Neuronal stem cell (in vitro differentiated cells): ENCODE results near the gene CCDC85C.

Experiments used
- DNase-seq: peaks from one replicate; pipeline ENCODE4 v3.0.0-alpha.2; 2013; ENCODE audit warnings: low spot score
- H2AFZ ChIP-seq: one replicate; pipeline ENCODE4 v1.6.1; 2013; ENCODE audit warnings: mild to moderate bottlenecking, low read length, inconsistent platforms
- H2AK5ac ChIP-seq: 2 replicates; pipeline ENCODE4 v1.6.1; 2013; ENCODE audit warnings: low read depth, mild to moderate bottlenecking, inconsistent platforms, low read length, moderate library complexity, mixed read lengths
- H2BK120ac ChIP-seq: 2 replicates; pipeline ENCODE4 v1.6.1; 2013; ENCODE audit warnings: low read depth, mild to moderate bottlenecking, inconsistent platforms, low read length, moderate library complexity, mixed read lengths
- H2BK12ac ChIP-seq: one replicate; pipeline ENCODE4 v1.6.1; 2013; ENCODE audit warnings: low read length, inconsistent platforms
- H2BK15ac ChIP-seq: 2 replicates; pipeline ENCODE4 v1.6.1; 2013; ENCODE audit warnings: mild to moderate bottlenecking, low read length, inconsistent platforms, mixed read lengths
- H2BK5ac ChIP-seq: one replicate; pipeline ENCODE4 v1.6.1; 2013; ENCODE audit warnings: inconsistent platforms, mild to moderate bottlenecking, low read length, moderate library complexity
- H3K14ac ChIP-seq: one replicate; pipeline ENCODE4 v1.6.1; 2013; ENCODE audit warnings: low read length, inconsistent platforms
- H3K18ac ChIP-seq: 2 replicates; pipeline ENCODE4 v1.6.1; 2013; ENCODE audit warnings: low read length, inconsistent platforms
- H3K23ac ChIP-seq: 2 replicates; pipeline ENCODE4 v1.6.1; 2013; ENCODE audit warnings: low read depth, mild to moderate bottlenecking, mixed read lengths, low read length, inconsistent platforms; ENCODE audit not compliant: poor library complexity
- H3K27ac ChIP-seq: replicated peaks from 3 replicates; pipeline ENCODE4 v1.5.1; 2013; ENCODE audit warnings: low read length, inconsistent platforms
- H3K27me3 ChIP-seq, 3 experiments: 2 replicates each; pipeline ENCODE4 v1.6.1; 2013; ENCODE audit warnings: low read length in 3 of 3, mild to moderate bottlenecking in 2 of 3, inconsistent platforms in 1 of 3, low read depth in 1 of 3, mixed read lengths in 1 of 3, moderate library complexity in 1 of 3; ENCODE audit not compliant: control insufficient read depth in 3 of 3, insufficient read depth in 3 of 3
- H3K36me3 ChIP-seq, 2 donors: replicated peaks in 1 of 2; 2 replicates each; pipeline ENCODE4 v1.6.1; 2013; ENCODE audit warnings: low read length in 2 of 2; ENCODE audit not compliant: control insufficient read depth in 2 of 2, insufficient read depth in 2 of 2
- H3K4ac ChIP-seq: 2 replicates; pipeline ENCODE4 v1.6.1; 2013; ENCODE audit warnings: inconsistent platforms, mild to moderate bottlenecking, low read length, moderate library complexity
- H3K4me1 ChIP-seq, 2 donors: 1 replicate in 1 of 2; 2 replicates in 1 of 2; pipeline ENCODE4 v1.6.1; 2013; ENCODE audit warnings: low read length in 2 of 2, low read depth in 1 of 2; ENCODE audit not compliant: control insufficient read depth in 2 of 2, insufficient read depth in 1 of 2
- H3K4me2 ChIP-seq: one replicate; pipeline ENCODE4 v1.6.1; 2013; ENCODE audit warnings: mild to moderate bottlenecking, low read length, inconsistent platforms; ENCODE audit not compliant: insufficient read depth, poor library complexity, severe bottlenecking
- H3K4me3 ChIP-seq, 2 donors: 2 replicates each; pipeline ENCODE4 v1.5.1; 2013; ENCODE audit warnings: low read length in 2 of 2, mild to moderate bottlenecking in 2 of 2, inconsistent platforms in 1 of 2, moderate library complexity in 1 of 2
- H3K79me1 ChIP-seq: one replicate; pipeline ENCODE4 v1.6.1; 2013; ENCODE audit warnings: low read depth, mild to moderate bottlenecking, inconsistent platforms, low read length, moderate library complexity
- H3K9ac ChIP-seq: one replicate; pipeline ENCODE4 v1.6.1; 2013; ENCODE audit warnings: mild to moderate bottlenecking, low read depth, low read length, inconsistent platforms; ENCODE audit not compliant: poor library complexity
- H3K9me3 ChIP-seq, 2 donors: replicated peaks in 1 of 2; 2 replicates each; pipeline versions ENCODE3 to v1.6.1; 2013; ENCODE audit warnings: low read length in 2 of 2, mild to moderate bottlenecking in 2 of 2, inconsistent platforms in 1 of 2, low read depth in 1 of 2, mixed read lengths in 1 of 2, moderate library complexity in 1 of 2; ENCODE audit not compliant: control insufficient read depth in 2 of 2, insufficient read depth in 1 of 2
- H4K8ac ChIP-seq: one replicate; pipeline ENCODE4 v1.6.1; 2013; ENCODE audit warnings: low read depth, mild to moderate bottlenecking, inconsistent platforms, low read length, moderate library complexity
- H4K91ac ChIP-seq: one replicate; pipeline ENCODE4 v1.6.1; 2013; ENCODE audit warnings: low read length, low read depth, mild to moderate bottlenecking, inconsistent platforms; ENCODE audit not compliant: poor library complexity
- whole genome bisulfite sequencing, 2 donors: extraction: QIAGEN DNeasy Blood & Tissue Kit; methylation state at CpG; one replicate each; pipeline ENCODE4 v1.1.7; 2013; ENCODE audit warnings: missing lambda C conversion rate in 2 of 2, mixed read lengths in 1 of 2; ENCODE audit not compliant: insufficient read length in 2 of 2, insufficient replicate concordance in 1 of 2; ENCODE audit errors: extremely low coverage in 2 of 2; 5-methylcytosine and 5-hydroxymethylcytosine counted together

Gene CCDC85C

GRCh38 chr14:99635116-99635515 is 31.1 kb upstream of the CCDC85C start:
- no peak overlapping the region for H3K23ac ChIP-seq
- peak overlapping the region; percentile 43 for H2BK5ac ChIP-seq

DNA sequence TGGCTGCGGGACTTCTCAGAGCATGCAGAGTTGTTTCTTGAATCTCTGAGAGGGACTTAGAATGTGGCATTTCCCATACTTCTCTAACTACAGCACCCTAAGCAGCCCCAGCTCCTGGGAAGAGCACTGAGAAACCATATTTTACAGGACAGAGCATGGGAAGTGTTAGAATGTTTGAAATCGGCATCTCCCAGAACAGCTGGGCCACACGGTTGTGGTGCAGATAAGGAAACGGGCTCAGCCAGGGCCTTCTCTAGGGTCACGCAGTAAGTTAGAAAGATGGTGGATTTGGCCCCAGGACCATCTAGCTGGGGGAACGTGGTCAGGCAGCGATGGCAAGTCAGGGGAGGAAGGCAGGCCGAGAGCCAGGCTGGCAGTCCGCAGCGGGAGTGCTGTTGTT is 30.4 kb upstream of the CCDC85C start:
- H3K9me3 ChIP-seq, result no peaks in the 10 kb centered on the region
- no peak overlapping the region for H4K91ac ChIP-seq
- peak overlapping the region; percentile 85 for H2BK12ac ChIP-seq
- H3K14ac ChIP-seq, result no peak overlapping the region
- H4K8ac ChIP-seq, result no peak overlapping the region
- no peaks in the 10 kb centered on the region for H3K79me1 ChIP-seq
- no peak overlapping the region for H3K9ac ChIP-seq
- DNase-seq, result no peak
- H3K36me3 ChIP-seq, result no peaks in the 10 kb centered on the region
- H3K4me1 ChIP-seq, result peaks cover 1 to 13% of the 10 kb centered on the region in 2 donors
- H3K4me3 ChIP-seq, result no peak overlapping the region
- H3K18ac ChIP-seq, result no peak overlapping the region
- no peak overlapping the region for H3K23ac ChIP-seq
- H3K27me3 ChIP-seq, result no peaks in the 10 kb centered on the region
- no peak overlapping the region for H2BK120ac ChIP-seq
- H3K4me2 ChIP-seq, result no peak overlapping the region
- no peak overlapping the region for H2BK5ac ChIP-seq
- H2BK15ac ChIP-seq, result peak overlapping the region; percentile 79
- no peak overlapping the region for H2AK5ac ChIP-seq
- WGBS, 2 donors, result no CpG with 5 or more reads among the region's 10 CpGs
- H2AFZ ChIP-seq, result peak overlapping the region; percentile 21
- H3K4ac ChIP-seq, result no peak overlapping the region
- no peak overlapping the region for H3K27ac ChIP-seq

More at GRCh38 chr14:99635116-99635515, 31.1 kb upstream of the CCDC85C start:
- Histone ChIP-seq H2BK15ac (peak overlapping the region; percentile 79), H2AFZ (peak overlapping the region; percentile 21), H3K18ac (no peak overlapping the region), H3K4ac (no peak overlapping the region), H4K8ac (no peak overlapping the region), H3K4me3 (no peak overlapping the region), H3K27ac (no peak overlapping the region), H2AK5ac (no peak overlapping the region), H3K27me3 (no peaks in the 10 kb centered on the region), H2BK12ac (no peak overlapping the region), H2BK120ac (no peak overlapping the region), H3K9ac (no peak overlapping the region), H4K91ac (no peak overlapping the region), H3K79me1 (no peaks in the 10 kb centered on the region), H3K4me1 (peaks cover 1 to 13% of the 10 kb centered on the region in 2 donors), H3K4me2 (no peak overlapping the region), H3K14ac (no peak overlapping the region), H3K36me3 (no peaks in the 10 kb centered on the region), H3K9me3 (no peaks in the 10 kb centered on the region)
- DNase-seq, result no peak
- WGBS, 2 donors, result no CpG with 5 or more reads among the region's 8 CpGs

GRCh38 chr14:99633918-99634317 is 29.9 kb upstream of the CCDC85C start:
- Histone ChIP-seq H3K27ac (no peak overlapping the region), H3K79me1 (no peaks in the 10 kb centered on the region), H3K4ac (no peak overlapping the region), H3K4me3 (no peak overlapping the region), H2AK5ac (peak overlapping the region; percentile 44), H2BK15ac (peak overlapping the region; percentile 8), H2BK120ac (no peak overlapping the region), H3K18ac (peak overlapping the region; percentile 46), H4K91ac (no peak overlapping the region), H3K36me3 (no peaks in the 10 kb centered on the region), H3K9ac (peak overlapping the region; percentile 12), H4K8ac (no peak overlapping the region), H2AFZ (peak overlapping the region; percentile 60), H3K9me3 (no peaks in the 10 kb centered on the region), H3K27me3 (no peaks in the 10 kb centered on the region), H2BK12ac (no peak overlapping the region), H3K14ac (no peak overlapping the region), H3K4me2 (no peak overlapping the region), H2BK5ac (peak overlapping the region; percentile 39), H3K23ac (no peak overlapping the region), H3K4me1 (peaks cover 1 to 15% of the 10 kb centered on the region in 2 donors)
- WGBS, 2 donors, result no CpG with 5 or more reads among the region's 10 CpGs
- DNase-seq, result no peak

DNA sequence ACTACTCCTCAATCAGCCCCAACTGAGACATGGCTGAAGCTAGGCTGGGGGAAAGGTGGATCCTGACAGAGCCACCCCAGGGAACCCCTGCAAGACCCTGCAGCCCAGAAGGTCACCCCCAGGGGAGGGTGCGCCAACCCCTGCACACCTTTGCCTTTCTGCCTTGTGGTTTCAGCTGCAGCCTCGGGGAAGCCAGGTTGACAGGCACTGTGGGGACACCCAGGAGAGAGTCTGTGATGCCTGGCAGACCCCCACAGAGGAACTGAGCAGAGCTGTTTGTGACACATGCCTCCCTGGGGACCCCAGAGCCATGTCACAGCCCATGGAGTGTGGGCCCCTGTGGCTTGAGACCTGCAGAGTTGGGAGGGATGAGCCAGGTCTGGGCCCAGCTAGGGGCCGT is 29.1 kb upstream of the CCDC85C start:
- Histone ChIP-seq H3K4ac (peak overlapping the region; percentile 38), H2AK5ac (peak overlapping the region; percentile 44), H3K79me1 (no peaks in the 10 kb centered on the region), H3K4me2 (no peak overlapping the region), H3K4me1 (peaks cover 3 to 17% of the 10 kb centered on the region in 2 donors), H2AFZ (peak overlapping the region; percentile 60), H3K4me3 (no peak overlapping the region), H4K91ac (no peak overlapping the region), H3K23ac (peak overlapping the region; percentile 40), H3K9ac (no peak overlapping the region), H3K27me3 (no peaks in the 10 kb centered on the region), H3K36me3 (no peaks in the 10 kb centered on the region), H2BK15ac (peak overlapping the region; percentile 54), H3K18ac (peak overlapping the region; percentile 20), H3K27ac (no peak overlapping the region), H3K9me3 (no peaks in the 10 kb centered on the region), H2BK12ac (peak overlapping the region; percentile 35), H2BK120ac (no peak overlapping the region), H4K8ac (no peak overlapping the region), H2BK5ac (peak overlapping the region; percentile 39), H3K14ac (no peak overlapping the region)
- no peak for DNase-seq
- WGBS, 2 donors, result no CpG with 5 or more reads among the region's 3 CpGs
